Suprapubic skin (tissue), 3 donors: ENCODE data around the gene SAT2.

Experiments
- CTCF ChIP-seq, 2 donors: fragments of 200-600 bp in 1 of 2; fragments of 450-650 bp in 1 of 2; sonication (generic) in 1 of 2; IDR thresholded peaks; one replicate each; pipeline ENCODE4 v1.5.1; 2016 to 2019; ENCODE audit warnings: antibody characterized with exemption in 2 of 2, mild to moderate bottlenecking in 1 of 2, moderate library complexity in 1 of 2
- EP300 ChIP-seq: sonication (generic); formaldehyde crosslinking; IDR thresholded peaks from one replicate; pipeline ENCODE4 v1.6.1; 2017; ENCODE audit warnings: antibody characterized with exemption

- TF ChIP-seq EP300 (no peak), CTCF (IDR thresholded peaks at IDR 0.05) (no peak)
Observed at GRCh38 chr17:7623661-7624060, 4.0 kb downstream of the SAT2 start.
